Trophoblast cell (in vitro differentiated cells and primary cell): ENCODE data around the gene ABCB4.

ENCODE experiments used
- DNase-seq, 2 donors: peaks; one replicate each; pipeline ENCODE4 v3.0.0-alpha.2; 2016
- H2AFZ ChIP-seq: 2 replicates; pipeline ENCODE4 v1.6.1; 2013; ENCODE audit warnings: low read length, moderate library complexity, mild to moderate bottlenecking; ENCODE audit not compliant: insufficient read depth, poor library complexity
- H2AK5ac ChIP-seq: 2 replicates; pipeline ENCODE4 v1.6.1; 2013; ENCODE audit warnings: mild to moderate bottlenecking, low read length
- H2BK120ac ChIP-seq: 2 replicates; pipeline ENCODE4 v1.6.1; 2013; ENCODE audit warnings: low read length, mild to moderate bottlenecking, moderate library complexity; ENCODE audit not compliant: insufficient read depth, poor library complexity
- H2BK12ac ChIP-seq: 2 replicates; pipeline ENCODE4 v1.6.1; 2013; ENCODE audit warnings: mild to moderate bottlenecking, low read length, moderate library complexity
- H2BK5ac ChIP-seq: 2 replicates; pipeline ENCODE4 v1.6.1; 2013; ENCODE audit warnings: low read length, low read depth, moderate library complexity, mild to moderate bottlenecking; ENCODE audit not compliant: poor library complexity
- H3K14ac ChIP-seq: 2 replicates; pipeline ENCODE4 v1.6.1; 2013; ENCODE audit warnings: mild to moderate bottlenecking, low read length
- H3K18ac ChIP-seq: 2 replicates; pipeline ENCODE4 v1.6.1; 2013; ENCODE audit warnings: mild to moderate bottlenecking, low read length
- H3K23ac ChIP-seq: 2 replicates; pipeline ENCODE4 v1.6.1; 2013; ENCODE audit warnings: low read length
- H3K27ac ChIP-seq: 2 replicates; pipeline ENCODE4 v1.5.1; 2013; ENCODE audit warnings: low read depth, mild to moderate bottlenecking, inconsistent platforms, low read length, moderate library complexity
- H3K27me3 ChIP-seq: 2 replicates; pipeline ENCODE4 v1.6.1; 2013; ENCODE audit warnings: inconsistent platforms, mild to moderate bottlenecking, low read length, moderate library complexity; ENCODE audit not compliant: insufficient read depth
- H3K36me3 ChIP-seq, 2 experiments: 1 replicate in 1 of 2; 2 replicates in 1 of 2; pipeline ENCODE4 v1.6.1; 2013; ENCODE audit warnings: low read length in 2 of 2, mild to moderate bottlenecking in 2 of 2, moderate library complexity in 1 of 2; ENCODE audit not compliant: insufficient read depth in 2 of 2, control insufficient read depth in 1 of 2
- H3K4ac ChIP-seq: 2 replicates; pipeline ENCODE4 v1.6.1; 2013; ENCODE audit warnings: low read depth, mild to moderate bottlenecking, low read length, moderate library complexity
- H3K4me1 ChIP-seq, 2 experiments: 1 replicate in 1 of 2; 2 replicates in 1 of 2; pipeline ENCODE4 v1.6.1; 2013; ENCODE audit warnings: low read length in 2 of 2, mild to moderate bottlenecking in 2 of 2, moderate library complexity in 1 of 2; ENCODE audit not compliant: insufficient read depth in 2 of 2, control insufficient read depth in 1 of 2
- H3K4me2 ChIP-seq: 2 replicates; pipeline ENCODE4 v1.6.1; 2013; ENCODE audit warnings: inconsistent platforms, mild to moderate bottlenecking, low read length, moderate library complexity
- H3K4me3 ChIP-seq: 2 replicates; pipeline ENCODE4 v1.5.1; 2013; ENCODE audit warnings: mild to moderate bottlenecking, low read depth, low read length, inconsistent platforms
- H3K79me1 ChIP-seq: one replicate; pipeline ENCODE4 v1.6.1; 2013; ENCODE audit warnings: low read length
- H3K79me2 ChIP-seq: 2 replicates; pipeline ENCODE4 v1.6.1; 2013; ENCODE audit warnings: low read length, mild to moderate bottlenecking; ENCODE audit not compliant: control insufficient read depth, insufficient read depth, poor library complexity
- H3K9ac ChIP-seq: 2 replicates; pipeline ENCODE4 v1.6.1; 2013; ENCODE audit warnings: mild to moderate bottlenecking, low read length
- H3K9me3 ChIP-seq: 2 replicates; pipeline ENCODE4 v1.6.1; 2013; ENCODE audit warnings: low read depth, mild to moderate bottlenecking, control low read depth, inconsistent platforms, low read length; ENCODE audit not compliant: insufficient read depth
- H4K12ac ChIP-seq: 2 replicates; pipeline ENCODE4 v1.6.1; 2013; ENCODE audit warnings: low read depth, mild to moderate bottlenecking, low read length, moderate library complexity
- H4K8ac ChIP-seq: 2 replicates; pipeline ENCODE4 v1.6.1; 2013; ENCODE audit warnings: low read depth, mild to moderate bottlenecking, low read length, moderate library complexity
- H4K91ac ChIP-seq: one replicate; pipeline ENCODE4 v1.6.1; 2013; ENCODE audit warnings: low read depth, mild to moderate bottlenecking, low read length, moderate library complexity
- WGBS: extraction: QIAGEN DNeasy Blood & Tissue Kit; methylation state at CpG from one replicate; pipeline ENCODE4 v1.1.7; 2013; ENCODE audit warnings: missing lambda C conversion rate; ENCODE audit not compliant: insufficient read length, insufficient coverage; ENCODE audit errors: extremely low coverage; 5-methylcytosine and 5-hydroxymethylcytosine counted together

ABCB4 gene

GRCh38 chr7:87398446-87398845 lies 77.0 kb downstream of the ABCB4 start:
- DNase-seq: peak in 1 of 2 donors; percentile 28
- Histone ChIP-seq H3K36me3 (no peaks in the 10 kb centered on the region), H4K91ac (no peak overlapping the region), H3K9me3 (no peaks in the 10 kb centered on the region), H3K4ac (no peak overlapping the region), H3K18ac (no peak overlapping the region), H3K14ac (no peak overlapping the region), H3K27ac (no peak overlapping the region), H2AK5ac (no peak overlapping the region), H4K12ac (no peak overlapping the region), H3K79me2 (no peaks in the 10 kb centered on the region), H3K4me1 (no peaks in the 10 kb centered on the region), H3K9ac (no peak overlapping the region), H3K27me3 (no peaks in the 10 kb centered on the region), H3K23ac (no peak overlapping the region), H3K79me1 (no peaks in the 10 kb centered on the region), H4K8ac (no peak overlapping the region), H3K4me3 (no peak overlapping the region), H2BK5ac (no peak overlapping the region), H2BK120ac (no peak overlapping the region), H2BK12ac (no peak overlapping the region), H2AFZ (no peak overlapping the region), H3K4me2 (no peak overlapping the region)
- WGBS: no CpG with 5 or more reads among the region's 2 CpGs

- Histone ChIP-seq H3K36me3 (no peaks in the 10 kb centered on the region), H3K79me1 (no peaks in the 10 kb centered on the region), H3K9ac (no peak overlapping the region), H3K27me3 (no peaks in the 10 kb centered on the region), H4K91ac (no peak overlapping the region), H3K79me2 (no peaks in the 10 kb centered on the region), H3K14ac (no peak overlapping the region), H2BK5ac (no peak overlapping the region), H3K4me3 (no peak overlapping the region), H3K4me1 (no peaks in the 10 kb centered on the region), H3K27ac (no peak overlapping the region), H3K9me3 (no peaks in the 10 kb centered on the region), H3K4ac (no peak overlapping the region), H3K18ac (no peak overlapping the region), H2AFZ (no peak overlapping the region), H4K12ac (no peak overlapping the region), H3K4me2 (no peak overlapping the region), H4K8ac (no peak overlapping the region), H2BK12ac (no peak overlapping the region), H3K23ac (no peak overlapping the region), H2AK5ac (no peak overlapping the region), H2BK120ac (no peak overlapping the region)
- DNase-seq: no peak
- no CpG with 5 or more reads among the region's 1 CpG for WGBS
Measured at GRCh38 chr7:87395442-87396020, 79.9 kb downstream of the ABCB4 start.

GRCh38 chr7:87391020-87391701 lies 84.3 kb downstream of the ABCB4 start:
- H3K18ac ChIP-seq: no peak overlapping the region
- no peak overlapping the region for H4K12ac ChIP-seq
- H3K4me2 ChIP-seq: no peak overlapping the region
- H2BK12ac ChIP-seq: no peak overlapping the region
- no peak overlapping the region for H3K4me3 ChIP-seq
- no peak overlapping the region for H2BK5ac ChIP-seq
- no peak overlapping the region for H3K23ac ChIP-seq
- DNase-seq: no peak
- no peak overlapping the region for H2AFZ ChIP-seq
- no peaks in the 10 kb centered on the region for H3K27me3 ChIP-seq
- no peak overlapping the region for H3K14ac ChIP-seq
- no peak overlapping the region for H3K4ac ChIP-seq
- no peak overlapping the region for H4K91ac ChIP-seq
- no CpG with 5 or more reads among the region's 8 CpGs for WGBS
- H4K8ac ChIP-seq: no peak overlapping the region
- H2AK5ac ChIP-seq: no peak overlapping the region
- H3K4me1 ChIP-seq: no peaks in the 10 kb centered on the region
- H3K9ac ChIP-seq: no peak overlapping the region
- H3K27ac ChIP-seq: no peak overlapping the region
- no peak overlapping the region for H2BK120ac ChIP-seq
- H3K79me1 ChIP-seq: no peaks in the 10 kb centered on the region
- no peaks in the 10 kb centered on the region for H3K79me2 ChIP-seq
- peaks cover 0 to 2% of the 10 kb centered on the region in 2 experiments for H3K36me3 ChIP-seq
- no peaks in the 10 kb centered on the region for H3K9me3 ChIP-seq

GRCh38 chr7:87380905-87381304 lies 94.6 kb downstream of the ABCB4 start:
- H3K27ac ChIP-seq: no peak overlapping the region
- H3K4me1 ChIP-seq: no peaks in the 10 kb centered on the region
- H4K12ac ChIP-seq: no peak overlapping the region
- no peaks in the 10 kb centered on the region for H3K79me1 ChIP-seq
- H3K9me3 ChIP-seq: no peaks in the 10 kb centered on the region
- H3K23ac ChIP-seq: no peak overlapping the region
- no peak overlapping the region for H2BK120ac ChIP-seq
- DNase-seq: no peak
- no peak overlapping the region for H3K18ac ChIP-seq
- H3K9ac ChIP-seq: no peak overlapping the region
- H4K8ac ChIP-seq: no peak overlapping the region
- H4K91ac ChIP-seq: no peak overlapping the region
- no peak overlapping the region for H2AK5ac ChIP-seq
- WGBS: no CpG with 5 or more reads among the region's 5 CpGs
- H3K4me3 ChIP-seq: no peak overlapping the region
- H3K79me2 ChIP-seq: no peaks in the 10 kb centered on the region
- no peak overlapping the region for H2BK12ac ChIP-seq
- no peak overlapping the region for H2AFZ ChIP-seq
- H3K27me3 ChIP-seq: no peaks in the 10 kb centered on the region
- H3K4me2 ChIP-seq: no peak overlapping the region
- no peak overlapping the region for H2BK5ac ChIP-seq
- H3K4ac ChIP-seq: no peak overlapping the region
- no peak overlapping the region for H3K14ac ChIP-seq
- peaks cover 0 to 2% of the 10 kb centered on the region in 2 experiments for H3K36me3 ChIP-seq
